ENCODE measurements around the gene IFIT1B. TPM values are rescaled to one million over a fixed set of nuclear protein-coding genes. Genes with fewer than 3 reads are reported as not detected.
A peak's percentile ranks its signal among the peaks of the same experiment; 100 is the strongest.
"Not testable (repeated sequence)": the region's sequence is repeated elsewhere in the genome, so short reads cannot be mapped to it uniquely, and the experiment has no call there.

The IFIT1B gene
- total RNA-seq, 2 experiments from 2014 or later: 0.11 to 0.14 TPM

- intact Hi-C loops (cut with DNase I, micrococcal nuclease): loop anchor here in 1 of 2 experiments (2.0 kb wide), 1 partner anchor 24 kb away; no protein-coding TSS in a partner anchor
- Mint-ChIP-seq H3K9me3 (no peaks in the 10 kb centered on the region), H3K27me3 (no peaks in the 10 kb centered on the region), H3K36me3 (ENCODE audit: low read depth) (peaks cover 5% of the 10 kb centered on the region), H3K4me3 (peak overlapping the region; percentile 55), H3K27ac (peak overlapping the region; percentile 90), H3K4me1 (ENCODE audit: low read depth) (peaks cover 69% of the 10 kb centered on the region)
- TF ChIP-seq CTCF (IDR thresholded peaks at IDR 0.05): no peak
- ATAC-seq (ENCODE audit: poor library complexity) (no peak), DNase-seq (no peak)
- H3K27ac ChIP-seq (ENCODE audit: low read depth in 1 of 2, low read length in 2 of 2): no peak overlapping the region
- no peaks in the 10 kb centered on the region for H3K27me3 ChIP-seq (ENCODE audit: control insufficient read depth in 1 of 2, insufficient read depth in 2 of 2, low read length in 2 of 2)
- ChIA-PET POLR2A (no interaction called here), CTCF (no interaction called here)
- no peaks in the 10 kb centered on the region for H3K9me3 ChIP-seq (ENCODE audit: control insufficient read depth in 1 of 2, insufficient read depth in 1 of 2, low read length in 2 of 2)
- H3K36me3 ChIP-seq (ENCODE audit: insufficient read depth, low read length): no peaks in the 10 kb centered on the region
- peaks cover 70% of the 10 kb centered on the region for H3K4me1 ChIP-seq (ENCODE audit: insufficient read depth, low read length)
- no peak overlapping the region for H3K4me3 ChIP-seq (ENCODE audit: low read length)
Observed at GRCh38 chr10:89330537-89331212, 47.2 kb upstream of the IFIT1B start.

DNA sequence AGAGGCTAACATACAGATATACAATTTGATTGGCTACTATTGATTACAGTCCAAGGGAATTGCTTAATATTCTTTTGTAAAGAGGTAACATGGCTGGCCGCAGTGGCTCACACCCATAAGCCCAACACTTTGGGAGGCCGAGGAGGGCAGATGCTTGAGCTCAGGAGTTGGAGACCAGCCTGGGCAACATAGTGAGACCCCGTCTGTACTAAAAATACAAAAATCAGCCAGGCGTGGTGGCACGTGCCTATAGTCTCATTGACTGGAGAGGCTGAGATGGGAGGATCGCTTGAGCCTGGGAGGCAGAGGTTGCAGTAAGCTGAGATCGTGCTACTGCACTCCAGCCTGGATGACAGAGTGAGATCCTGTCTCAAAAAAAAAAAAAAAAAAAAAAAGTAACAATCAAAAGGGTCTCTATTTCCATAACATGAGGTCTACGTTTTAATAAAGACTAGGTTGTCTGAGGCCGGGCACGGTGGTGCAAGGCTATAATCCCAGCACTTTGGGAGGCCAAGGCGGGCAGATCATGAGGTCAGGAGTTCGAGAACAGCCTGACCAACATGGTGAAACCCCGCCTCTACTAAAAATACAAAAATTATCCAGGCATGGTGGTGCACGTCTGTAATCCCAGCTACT, 46.3 kb upstream of the IFIT1B start:
- CTCF ChIA-PET: interaction anchor here (1.4 kb wide), 1 partner anchor 16 kb away, joined by 3 read pairs; no protein-coding TSS in a partner anchor
- intact Hi-C loops (cut with DNase I, micrococcal nuclease): loop anchor here (1.0 to 2.0 kb wide), 2 partner anchors 25 to 83 kb away; partner anchors contain the start of gene IFIT5 (in 1 of the 2)

GRCh38 chr10:89332123-89332633, 45.7 kb upstream of the IFIT1B start:
- POLR2A ChIA-PET: interaction anchor here (0.9 to 1.4 kb wide), 6 partner anchors 9 to 369 kb away, joined by 4 to 8 read pairs (median 6); partner anchors contain the start of genes FAS, KIF20B and LIPA
- ATAC-seq (ENCODE audit: poor library complexity) (peak; percentile 33), DNase-seq (peak in 4 of 14 experiments; percentile 11 to 84 (median 79))
- H3K27ac Mint-ChIP-seq: peak overlapping the region; percentile 90
- peaks cover 84% of the 10 kb centered on the region for H3K4me1 Mint-ChIP-seq (ENCODE audit: low read depth)
- no peaks in the 10 kb centered on the region for H3K9me3 Mint-ChIP-seq
- CTCF ChIA-PET: interaction anchor here (1.4 kb wide), 1 partner anchor 17 kb away, joined by 3 read pairs; no protein-coding TSS in a partner anchor
- Histone ChIP-seq H3K36me3 (ENCODE audit: insufficient read depth, low read length) (no peaks in the 10 kb centered on the region), H3K4me3 (ENCODE audit: low read length) (peak overlapping the region; percentile 45), H3K9me3 (ENCODE audit: control insufficient read depth in 1 of 2, insufficient read depth in 1 of 2, low read length in 2 of 2) (no peaks in the 10 kb centered on the region), H3K4me1 (ENCODE audit: insufficient read depth, low read length) (peaks cover 71% of the 10 kb centered on the region), H3K27me3 (ENCODE audit: control insufficient read depth in 1 of 2, insufficient read depth in 2 of 2, low read length in 2 of 2) (no peaks in the 10 kb centered on the region), H3K27ac (ENCODE audit: low read depth in 1 of 2, low read length in 2 of 2) (peak overlapping the region; percentile 33 to 47)
- H3K4me3 Mint-ChIP-seq: peak overlapping the region; percentile 77
- H3K27me3 Mint-ChIP-seq: no peaks in the 10 kb centered on the region
- TF ChIP-seq CTCF (IDR thresholded peaks at IDR 0.05): no peak
- intact Hi-C loops (cut with DNase I, micrococcal nuclease): loop anchor here in 1 of 2 experiments (1.0 kb wide), 1 partner anchor 82 kb away; the partner anchor contains the start of gene IFIT5
- H3K36me3 Mint-ChIP-seq (ENCODE audit: low read depth): peaks cover 9% of the 10 kb centered on the region

More for the DNA sequence above, 46.3 kb upstream of the IFIT1B start:
- not testable (repeated sequence) for H3K27me3 Mint-ChIP-seq; H3K36me3 ChIP-seq (ENCODE audit: insufficient read depth, low read length); ATAC-seq (ENCODE audit: poor library complexity); H3K9me3 ChIP-seq (ENCODE audit: control insufficient read depth in 1 of 2, insufficient read depth in 1 of 2, low read length in 2 of 2); H3K36me3 Mint-ChIP-seq (ENCODE audit: low read depth); H3K27me3 ChIP-seq (ENCODE audit: control insufficient read depth in 1 of 2, insufficient read depth in 2 of 2, low read length in 2 of 2); H3K9me3 Mint-ChIP-seq; DNase-seq
- Histone ChIP-seq H3K27ac (ENCODE audit: low read depth in 1 of 2, low read length in 2 of 2) (peak overlapping the region in 1 of 2 donors; percentile 47), H3K4me3 (ENCODE audit: low read length) (peak overlapping the region; percentile 45), H3K4me1 (ENCODE audit: insufficient read depth, low read length) (peaks cover 72% of the 10 kb centered on the region)
- peak overlapping the region; percentile 77 for H3K4me3 Mint-ChIP-seq
- H3K4me1 Mint-ChIP-seq (ENCODE audit: low read depth): peaks cover 78% of the 10 kb centered on the region
- peak overlapping the region; percentile 90 for H3K27ac Mint-ChIP-seq
- POLR2A ChIA-PET: interaction anchor here (0.5 to 1.4 kb wide), 7 partner anchors 8 to 370 kb away, joined by 3 to 8 read pairs (median 5); partner anchors contain the start of genes FAS, KIF20B and LIPA

All from CD4-positive, alpha-beta T cell (primary cell).